Superior temporal gyrus (tissue), 1 donor: ENCODE measurements around the gene PFKFB2.

Experiments used
- DNase-seq: peaks from one replicate; pipeline ENCODE4 v3.0.0-alpha.2; 2016; ENCODE audit errors: extremely low spot score

Gene PFKFB2

GRCh38 chr1:207089627-207090355, 36.7 kb downstream of the PFKFB2 start:
- DNase-seq, result no peak

- DNase-seq, result no peak
These were observed 38.3 kb downstream of the PFKFB2 start for GRCh38 chr1:207091200-207091908.

DNA sequence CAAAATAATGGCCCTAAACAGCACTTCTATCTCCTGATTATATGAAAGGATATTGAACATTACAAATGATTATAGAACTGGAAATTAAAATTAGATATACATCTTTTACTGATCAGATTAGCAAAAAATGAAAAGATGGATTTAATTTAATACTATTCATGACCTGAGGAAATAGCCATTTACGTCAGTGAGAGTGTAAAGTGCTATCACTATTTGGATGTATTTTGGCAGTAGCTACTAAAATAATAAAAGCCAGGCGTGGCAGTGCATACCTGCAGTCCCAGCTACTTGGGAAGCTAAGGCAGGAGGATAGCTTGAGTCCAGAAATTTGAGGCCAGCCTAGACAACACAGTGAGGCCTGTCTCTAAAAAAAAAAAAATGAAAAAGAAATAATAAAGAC, 40.9 kb downstream of the PFKFB2 start:
- no peak for DNase-seq

DNA sequence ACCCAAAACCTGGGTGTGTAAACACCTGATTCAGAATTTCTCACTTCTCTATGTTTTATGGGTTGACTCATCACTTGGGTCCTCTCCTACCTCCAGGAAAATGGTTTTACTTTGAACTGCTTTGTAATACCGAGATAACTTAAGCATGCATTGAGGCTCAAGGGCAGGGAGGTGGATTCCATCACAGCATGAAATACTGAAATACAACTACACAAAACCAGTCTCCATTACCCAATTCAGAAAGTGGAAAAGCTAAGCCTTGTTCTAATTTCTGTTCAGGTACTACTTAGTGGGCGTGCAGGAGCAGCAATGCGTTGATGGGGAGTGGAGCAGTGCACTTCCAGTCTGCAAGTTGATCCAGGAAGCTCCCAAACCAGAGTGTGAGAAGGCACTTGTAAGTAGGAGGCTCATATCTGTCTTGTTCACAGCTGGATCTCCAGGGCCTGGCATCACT, 44.8 kb downstream of the PFKFB2 start:
- no peak for DNase-seq

DNA sequence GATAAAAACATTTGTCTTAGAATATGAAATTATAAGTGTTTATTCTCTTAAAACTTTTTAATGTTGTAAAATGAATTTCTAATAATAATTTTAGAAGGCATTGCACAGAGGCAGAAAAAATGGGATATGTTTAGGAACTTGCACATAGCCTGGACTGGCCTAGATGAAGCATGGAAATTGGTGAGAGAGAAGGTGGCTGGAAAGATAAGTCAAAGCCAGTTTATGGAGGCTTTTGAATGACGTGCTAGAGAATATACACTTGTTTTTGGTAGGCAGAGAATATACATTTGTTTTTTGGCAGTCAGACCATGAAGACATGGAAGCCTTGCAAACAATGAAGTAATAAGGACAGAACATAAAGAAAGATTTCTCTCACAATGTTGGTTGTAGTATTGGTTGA, 48.6 kb downstream of the PFKFB2 start:
- no peak for DNase-seq

DNA sequence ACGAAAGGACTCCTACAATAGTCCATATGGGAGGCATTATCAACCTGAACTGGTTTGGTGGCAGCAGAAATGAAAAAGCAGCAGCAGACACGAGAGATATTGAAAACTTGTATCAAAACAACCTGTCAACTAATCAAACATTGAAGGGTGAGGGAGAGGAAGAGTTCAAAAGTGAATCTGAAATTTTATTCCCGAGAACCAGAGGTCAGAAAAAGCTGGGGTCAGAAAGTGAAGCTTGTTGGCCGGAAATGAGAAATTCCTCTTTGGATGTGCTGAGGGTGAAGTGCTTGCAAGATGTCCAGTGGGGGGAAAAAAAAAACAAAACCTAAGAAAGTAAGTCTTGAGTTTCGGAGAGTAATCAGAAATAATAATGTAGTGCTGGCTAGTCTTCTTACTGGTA, 49.1 kb downstream of the PFKFB2 start:
- no peak for DNase-seq

DNA sequence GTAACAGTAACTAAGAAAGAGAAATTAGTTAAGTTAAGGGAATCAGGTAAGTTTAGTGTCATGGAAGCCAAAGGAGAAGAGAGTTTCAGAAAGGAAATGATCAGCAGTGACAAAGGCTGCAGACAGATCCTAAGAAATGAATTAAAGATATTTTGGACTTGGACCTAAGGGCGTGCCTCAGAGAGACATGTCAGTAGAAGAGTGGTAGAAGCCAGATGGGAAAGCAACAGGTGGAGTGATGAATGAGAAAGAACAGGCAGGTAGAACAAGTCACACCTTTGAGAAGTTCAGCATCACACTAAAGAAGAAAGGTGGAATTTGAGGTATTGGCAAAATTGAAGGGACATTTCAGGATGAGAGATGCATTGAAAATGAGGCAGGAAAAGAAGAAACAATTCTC, 49.6 kb downstream of the PFKFB2 start:
- no peak for DNase-seq

DNA sequence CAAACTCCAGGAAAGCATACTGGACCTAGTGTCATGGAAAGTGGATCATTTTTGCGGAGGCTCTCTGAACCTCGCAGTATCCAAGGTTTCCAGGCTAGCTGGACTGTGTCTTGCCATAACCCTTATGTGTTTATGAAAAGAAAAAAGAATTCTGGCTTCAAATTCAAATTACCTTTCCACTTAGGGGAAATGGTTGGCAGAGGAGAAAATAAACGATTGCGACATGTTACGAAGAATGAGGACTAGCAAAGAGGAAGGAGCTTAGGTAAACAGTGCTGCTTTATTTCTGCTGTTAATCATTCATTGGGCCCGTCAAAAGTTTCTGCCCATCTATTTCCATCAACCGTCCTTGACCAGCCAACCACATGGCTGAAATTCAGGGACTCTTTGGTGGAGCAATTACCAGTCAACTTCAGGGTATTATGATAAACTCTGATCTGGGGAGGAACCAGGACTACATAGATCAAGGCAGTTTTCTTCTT, 50.9 kb downstream of the PFKFB2 start, which contains the start of gene C4BPA:
Gene C4BPA, plus strand, starts transcription at position 342 of the 482 bp plus-strand sequence. CDS start 8,793 bp downstream, outside the sequence.
- no peak for DNase-seq

GRCh38 chr1:207109004-207109403, 55.9 kb downstream of the PFKFB2 start:
- DNase-seq, result no peak

DNA sequence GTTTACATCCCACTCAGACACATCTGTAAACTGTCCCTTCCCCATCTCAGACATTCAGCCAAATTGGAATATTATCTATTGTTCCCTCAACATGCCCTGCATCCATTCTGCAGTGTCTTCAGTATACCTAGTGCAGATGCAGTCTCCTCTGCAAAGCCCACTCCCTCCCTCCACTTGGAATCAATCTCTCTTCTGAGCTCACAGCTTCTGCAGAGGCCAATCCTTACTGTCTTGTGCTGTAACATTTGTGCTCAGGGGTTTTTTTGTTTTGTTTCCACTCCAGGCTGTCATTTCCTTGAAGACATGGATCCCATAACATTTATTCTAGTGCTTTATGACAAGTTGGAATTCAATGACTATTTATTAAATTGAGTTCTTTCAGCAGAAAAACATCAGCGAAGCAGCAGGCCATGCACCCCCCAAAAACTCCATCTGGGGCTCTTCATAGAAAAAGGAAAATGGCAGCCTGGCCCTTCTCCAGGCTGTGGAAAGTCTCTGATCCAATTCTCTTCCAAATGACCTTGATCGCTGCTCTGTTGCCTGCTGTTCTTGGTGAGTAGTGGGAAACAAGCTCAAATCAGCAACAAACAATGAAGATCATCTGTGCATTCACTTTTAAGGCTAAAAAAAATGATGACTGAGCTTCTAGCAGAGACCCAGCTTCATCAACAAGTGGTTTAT, 59.7 kb downstream of the PFKFB2 start:
- no peak for DNase-seq

DNA sequence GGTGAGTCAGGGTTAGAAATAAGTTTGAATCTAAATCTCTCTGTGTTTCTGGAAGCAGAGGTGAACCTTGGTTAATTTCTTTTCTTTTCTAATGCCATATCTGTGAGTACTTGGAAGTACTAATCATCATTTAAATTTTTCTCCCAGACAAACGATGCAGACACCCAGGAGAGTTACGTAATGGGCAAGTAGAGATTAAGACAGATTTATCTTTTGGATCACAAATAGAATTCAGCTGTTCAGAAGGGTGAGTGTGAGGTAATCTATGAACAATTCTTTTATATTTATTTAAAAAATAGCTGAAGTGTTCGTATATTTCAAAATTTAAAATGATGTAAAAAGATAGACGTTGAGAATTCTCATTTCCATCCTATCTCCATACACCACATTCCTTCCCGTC, 62.2 kb downstream of the PFKFB2 start:
- no peak for DNase-seq

- DNase-seq, result no peak
These were observed 71.3 kb downstream of the PFKFB2 start for GRCh38 chr1:207124389-207124788.

DNA sequence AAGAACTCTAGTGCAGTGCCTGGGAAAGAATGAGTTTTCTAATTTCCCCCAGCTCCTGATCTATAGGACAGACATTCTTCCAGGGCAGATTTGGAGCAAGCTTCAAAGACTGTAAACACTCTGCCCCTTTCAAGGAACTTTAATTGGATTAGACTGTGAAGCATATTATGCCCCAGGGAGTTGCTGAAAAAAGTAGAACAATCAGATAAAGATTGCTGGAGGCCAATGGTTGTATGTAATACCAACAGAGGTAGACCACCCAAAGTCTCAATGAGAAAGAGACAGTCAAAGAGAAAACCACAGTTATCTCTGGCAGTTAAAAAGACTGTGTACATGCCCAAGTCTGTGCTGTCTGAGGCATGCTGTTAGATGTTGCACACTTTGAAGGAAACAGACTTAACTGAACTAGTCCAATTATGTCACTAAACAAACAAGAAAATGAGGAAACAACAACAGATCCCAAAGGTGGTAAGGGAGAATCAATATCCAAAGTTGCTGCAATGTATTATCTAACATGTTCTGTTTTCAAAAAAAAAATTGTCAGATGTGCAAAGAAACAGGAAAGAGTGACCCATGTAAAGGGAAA, 75.4 kb downstream of the PFKFB2 start:
- DNase-seq, result no peak

DNA sequence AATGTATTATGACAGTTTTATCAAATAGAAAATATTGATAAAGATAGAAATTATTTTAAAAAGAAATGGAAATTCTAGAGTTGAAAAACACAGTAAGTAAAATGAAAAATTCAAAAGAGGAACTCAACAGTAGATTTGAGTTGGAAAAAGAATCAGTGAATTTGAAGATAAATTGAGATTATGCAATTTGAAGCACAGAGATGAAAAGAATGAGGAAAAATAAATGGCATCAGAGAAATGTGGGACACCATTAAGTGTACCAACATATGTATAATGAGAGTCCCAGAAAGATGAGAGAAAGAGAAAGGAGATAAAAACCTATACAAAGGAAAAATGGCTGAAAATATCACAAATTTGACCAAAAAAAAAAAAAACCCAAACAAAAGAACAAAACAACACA, 76.0 kb downstream of the PFKFB2 start:
- no peak for DNase-seq
